HepG2 (cell line): ENCODE measurements around the gene TRIM8. TPM values are rescaled to one million over a fixed set of nuclear protein-coding genes. Genes with fewer than 3 reads are reported as not detected.
A peak's percentile ranks its signal among the peaks of the same experiment; 100 is the strongest.

Experiments used
- CBFB ChIP-seq: sonication (generic); formaldehyde crosslinking; IDR thresholded peaks from 2 replicates; pipeline ENCODE4 v1.4.0; 2020; ENCODE audit warnings: missing genetic modification reagents
- CBX1 ChIP-seq: IDR thresholded peaks from one replicate; pipeline ENCODE4 v1.6.1; 2016; ENCODE audit warnings: antibody characterized with exemption, low read depth
- ETV5 ChIP-seq: IDR thresholded peaks from 2 replicates; pipeline ENCODE4 v1.6.1; 2018; ENCODE audit warnings: missing biosample characterization, missing genetic modification reagents, inconsistent platforms, borderline replicate concordance
- KDM5A ChIP-seq: fragments of 200-600 bp; sonication (generic); IDR thresholded peaks from 2 replicates; pipeline ENCODE4 v1.7.0; 2018; ENCODE audit warnings: antibody characterized with exemption, mild to moderate bottlenecking, low read length, borderline replicate concordance
- RELA ChIP-seq: sonication (generic); formaldehyde crosslinking; IDR thresholded peaks from 2 replicates; pipeline ENCODE4 v1.4.0; 2020; ENCODE audit warnings: missing genetic modification reagents
- RFX3 ChIP-seq: IDR thresholded peaks from 2 replicates; pipeline ENCODE4 v1.6.1; 2016; ENCODE audit warnings: missing biosample characterization, missing genetic modification reagents
- SMARCE1 ChIP-seq: fragments of 450-650 bp; IDR thresholded peaks from 2 replicates; pipeline ENCODE4 v1.6.1; 2017; ENCODE audit warnings: borderline replicate concordance
- ZC3H13 ChIP-seq: sonication (generic); formaldehyde crosslinking; IDR thresholded peaks from 2 replicates; pipeline ENCODE4 v1.8.1; 2023; ENCODE audit warnings: mild to moderate bottlenecking, missing genetic modification reagents, moderate library complexity
- ZFP1 ChIP-seq: IDR thresholded peaks from 2 replicates; pipeline ENCODE4 v1.6.1; 2016
- ZMYM2 ChIP-seq: sonication (generic); formaldehyde crosslinking; IDR thresholded peaks from 2 replicates; pipeline ENCODE4 v1.8.0; 2022; ENCODE audit warnings: mild to moderate bottlenecking, missing genetic modification reagents
- ZNF207 ChIP-seq: fragments of 450-650 bp; IDR thresholded peaks from 2 replicates; pipeline ENCODE4 v1.6.1; 2016; ENCODE audit warnings: antibody characterized with exemption, borderline replicate concordance
- ZNF234 ChIP-seq: sonication (generic); formaldehyde crosslinking; conservative IDR thresholded peaks from 2 replicates; pipeline ENCODE4 v1.5.1; 2020; ENCODE audit warnings: mild to moderate bottlenecking, missing genetic modification reagents
- ZNF549 ChIP-seq: sonication (generic); formaldehyde crosslinking; IDR thresholded peaks from 2 replicates; pipeline ENCODE4 v1.5.0; 2020; ENCODE audit warnings: missing genetic modification reagents
- ZNF619 ChIP-seq: sonication (generic); formaldehyde crosslinking; IDR thresholded peaks from 2 replicates; pipeline ENCODE4 v1.4.0; 2020; ENCODE audit warnings: mild to moderate bottlenecking, missing genetic modification reagents
- ZNF75D ChIP-seq: sonication (generic); formaldehyde crosslinking; IDR thresholded peaks from 2 replicates; pipeline ENCODE4 v1.8.1; 2023; ENCODE audit warnings: missing genetic modification reagents, mild to moderate bottlenecking, borderline replicate concordance
- ZNF816 ChIP-seq: sonication (generic); formaldehyde crosslinking; IDR thresholded peaks from 2 replicates; pipeline ENCODE4 v1.8.0; 2022; ENCODE audit warnings: missing genetic modification reagents, mild to moderate bottlenecking, borderline replicate concordance
- ZSCAN9 ChIP-seq: IDR thresholded peaks from 2 replicates; pipeline ENCODE4 v1.6.1; 2016; ENCODE audit warnings: borderline replicate concordance
- polyA plus RNA-seq, 8 experiments: library from polyadenylated mRNA; depleted of rRNA in 3 of 8; stranded (reverse) in 7 of 8; unstranded in 1 of 8; fragments of >200 nt; fragmentation: Illumina TruSeq in 4 of 8; extraction: Trizol in 4 of 8; gene quantifications; 2 replicates each; pipeline versions ENCODE4 v1.2.1 to v1.2.3, GENCODE V29; 2011 to 2016; ENCODE audit warnings: low read depth in 4 of 8, missing spikeins in 1 of 8, mixed read lengths in 1 of 8; ENCODE audit not compliant: insufficient read depth in 1 of 8
- total RNA-seq, 5 experiments: library from RNA; depleted of rRNA; stranded (reverse); fragments of >200 nt; fragmentation: Illumina TruSeq; extraction: Trizol; gene quantifications; 2 replicates each; pipeline ENCODE4 v1.2.3, GENCODE V29; 2016; ENCODE audit warnings: low read depth in 1 of 5
- TF ChIP-seq, protein P1 (sequence below): sonication (generic); formaldehyde crosslinking; IDR thresholded peaks from 2 replicates; pipeline ENCODE4 v1.8.1; 2023; ENCODE audit warnings: mild to moderate bottlenecking, missing genetic modification reagents
- TF ChIP-seq, protein P2 (sequence below): IDR thresholded peaks from 2 replicates; pipeline ENCODE4 v1.6.1; 2018; ENCODE audit warnings: missing genetic modification reagents
- TF ChIP-seq, protein P3 (sequence below): IDR thresholded peaks from 2 replicates; pipeline ENCODE4 v1.6.1; 2016; ENCODE audit warnings: mild to moderate bottlenecking
- TF ChIP-seq, protein P4 (sequence below): sonication (generic); formaldehyde crosslinking; IDR thresholded peaks from 2 replicates; pipeline ENCODE4 v1.5.0; 2020; ENCODE audit warnings: missing genetic modification reagents
- TF ChIP-seq, protein P5 (sequence below): sonication (generic); formaldehyde crosslinking; IDR thresholded peaks from 2 replicates; pipeline ENCODE4 v1.5.0; 2020; ENCODE audit warnings: missing genetic modification reagents, mild to moderate bottlenecking, borderline replicate concordance

TRIM8 gene
- total and polyA plus RNA-seq, 2 of the 13 experiments (the other 11 are each of a cell fraction or from before 2014, with no cell fraction given): 38.9 to 66.5 TPM

DNA sequence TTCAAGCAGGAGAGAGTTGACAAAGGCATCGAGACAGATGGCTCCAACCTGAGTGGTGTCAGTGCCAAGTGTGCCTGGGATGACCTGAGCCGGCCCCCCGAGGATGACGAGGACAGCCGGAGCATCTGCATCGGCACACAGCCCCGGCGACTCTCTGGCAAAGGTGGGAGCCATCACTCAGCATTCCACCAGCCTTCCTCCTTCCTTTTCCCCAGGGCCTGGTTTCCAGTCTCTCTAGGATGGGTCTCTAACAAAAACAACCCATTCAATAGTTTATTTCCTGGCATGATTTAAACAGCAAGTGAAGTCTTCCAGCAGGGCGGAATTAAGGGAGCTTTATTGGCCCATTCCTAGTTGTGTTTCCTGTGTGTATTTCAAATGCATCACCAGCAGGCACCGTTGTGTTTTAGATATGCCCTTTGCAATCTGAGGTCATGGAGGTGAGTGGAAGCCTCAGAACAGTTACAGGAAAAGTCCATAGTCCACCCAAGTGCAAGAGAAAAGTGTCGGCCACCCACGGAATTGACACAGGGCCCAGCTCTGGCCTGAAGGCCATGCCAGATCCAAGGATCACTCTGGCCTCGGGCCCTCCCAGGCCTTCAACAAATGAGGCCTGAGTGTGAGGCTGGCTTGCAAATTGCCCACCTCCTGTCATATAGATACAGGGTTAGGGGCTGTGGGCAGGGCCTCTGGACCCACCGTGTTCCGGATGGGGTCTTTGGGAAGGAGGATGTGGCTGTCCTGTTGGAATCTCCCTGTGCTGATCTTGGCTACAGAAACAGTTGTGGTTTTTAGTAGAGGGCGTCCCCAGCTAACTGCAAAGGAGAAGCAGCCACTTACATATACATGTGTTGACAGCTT is 46.9 kb upstream of the TRIM8 start (continued):
- TF ChIP-seq ETV5 (CRISPR knock-in tag) (peak; percentile 83), CBX1 (no peak), ZMYM2 (CRISPR knock-in tag) (peak; percentile 82), ZC3H13 (CRISPR knock-in tag) (no peak), KDM5A (no peak), CBFB (CRISPR knock-in tag) (0 out of 2 replicates have a peak, but pooled peaks have one; percentile 52), ZNF549 (CRISPR knock-in tag) (no peak), ZNF75D (CRISPR knock-in tag) (no peak), RFX3 (CRISPR knock-in tag) (peak; percentile 13; the same call in 1 of the 2 replicates), ZNF816 (CRISPR knock-in tag) (0 out of 2 replicates have a peak, but pooled peaks have one; percentile 62), ZFP1 (CRISPR knock-in tag) (peak; percentile 53; the same call in 1 of the 2 replicates), RELA (CRISPR knock-in tag) (no peak), ZNF207 (no peak), ZNF234 (CRISPR knock-in tag) (no peak), ZSCAN9 (CRISPR knock-in tag) (0 out of 2 replicates have a peak, but pooled peaks have one; percentile 47), SMARCE1 (no peak), ZNF619 (CRISPR knock-in tag) (0 out of 2 replicates have a peak, but pooled peaks have one; percentile 17)
- TF ChIP-seq, protein P1, sequence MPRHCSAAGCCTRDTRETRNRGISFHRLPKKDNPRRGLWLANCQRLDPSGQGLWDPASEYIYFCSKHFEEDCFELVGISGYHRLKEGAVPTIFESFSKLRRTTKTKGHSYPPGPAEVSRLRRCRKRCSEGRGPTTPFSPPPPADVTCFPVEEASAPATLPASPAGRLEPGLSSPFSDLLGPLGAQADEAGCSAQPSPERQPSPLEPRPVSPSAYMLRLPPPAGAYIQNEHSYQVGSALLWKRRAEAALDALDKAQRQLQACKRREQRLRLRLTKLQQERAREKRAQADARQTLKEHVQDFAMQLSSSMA (CRISPR knock-in tag): 0 out of 2 replicates have a peak, but pooled peaks have one; percentile 59
- TF ChIP-seq, protein P2, sequence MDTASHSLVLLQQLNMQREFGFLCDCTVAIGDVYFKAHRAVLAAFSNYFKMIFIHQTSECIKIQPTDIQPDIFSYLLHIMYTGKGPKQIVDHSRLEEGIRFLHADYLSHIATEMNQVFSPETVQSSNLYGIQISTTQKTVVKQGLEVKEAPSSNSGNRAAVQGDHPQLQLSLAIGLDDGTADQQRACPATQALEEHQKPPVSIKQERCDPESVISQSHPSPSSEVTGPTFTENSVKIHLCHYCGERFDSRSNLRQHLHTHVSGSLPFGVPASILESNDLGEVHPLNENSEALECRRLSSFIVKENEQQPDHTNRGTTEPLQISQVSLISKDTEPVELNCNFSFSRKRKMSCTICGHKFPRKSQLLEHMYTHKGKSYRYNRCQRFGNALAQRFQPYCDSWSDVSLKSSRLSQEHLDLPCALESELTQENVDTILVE: peak; percentile 54; the same call in 1 of the 2 replicates
- TF ChIP-seq, protein P3, sequence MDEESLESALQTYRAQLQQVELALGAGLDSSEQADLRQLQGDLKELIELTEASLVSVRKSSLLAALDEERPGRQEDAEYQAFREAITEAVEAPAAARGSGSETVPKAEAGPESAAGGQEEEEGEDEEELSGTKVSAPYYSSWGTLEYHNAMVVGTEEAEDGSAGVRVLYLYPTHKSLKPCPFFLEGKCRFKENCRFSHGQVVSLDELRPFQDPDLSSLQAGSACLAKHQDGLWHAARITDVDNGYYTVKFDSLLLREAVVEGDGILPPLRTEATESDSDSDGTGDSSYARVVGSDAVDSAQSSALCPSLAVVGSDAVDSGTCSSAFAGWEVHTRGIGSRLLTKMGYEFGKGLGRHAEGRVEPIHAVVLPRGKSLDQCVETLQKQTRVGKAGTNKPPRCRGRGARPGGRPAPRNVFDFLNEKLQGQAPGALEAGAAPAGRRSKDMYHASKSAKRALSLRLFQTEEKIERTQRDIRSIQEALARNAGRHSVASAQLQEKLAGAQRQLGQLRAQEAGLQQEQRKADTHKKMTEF (CRISPR knock-in tag): peak; percentile 88; the same call in 1 of the 2 replicates
- TF ChIP-seq, protein P4, sequence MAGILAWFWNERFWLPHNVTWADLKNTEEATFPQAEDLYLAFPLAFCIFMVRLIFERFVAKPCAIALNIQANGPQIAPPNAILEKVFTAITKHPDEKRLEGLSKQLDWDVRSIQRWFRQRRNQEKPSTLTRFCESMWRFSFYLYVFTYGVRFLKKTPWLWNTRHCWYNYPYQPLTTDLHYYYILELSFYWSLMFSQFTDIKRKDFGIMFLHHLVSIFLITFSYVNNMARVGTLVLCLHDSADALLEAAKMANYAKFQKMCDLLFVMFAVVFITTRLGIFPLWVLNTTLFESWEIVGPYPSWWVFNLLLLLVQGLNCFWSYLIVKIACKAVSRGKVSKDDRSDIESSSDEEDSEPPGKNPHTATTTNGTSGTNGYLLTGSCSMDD (CRISPR knock-in tag): no peak
- TF ChIP-seq, protein P5, sequence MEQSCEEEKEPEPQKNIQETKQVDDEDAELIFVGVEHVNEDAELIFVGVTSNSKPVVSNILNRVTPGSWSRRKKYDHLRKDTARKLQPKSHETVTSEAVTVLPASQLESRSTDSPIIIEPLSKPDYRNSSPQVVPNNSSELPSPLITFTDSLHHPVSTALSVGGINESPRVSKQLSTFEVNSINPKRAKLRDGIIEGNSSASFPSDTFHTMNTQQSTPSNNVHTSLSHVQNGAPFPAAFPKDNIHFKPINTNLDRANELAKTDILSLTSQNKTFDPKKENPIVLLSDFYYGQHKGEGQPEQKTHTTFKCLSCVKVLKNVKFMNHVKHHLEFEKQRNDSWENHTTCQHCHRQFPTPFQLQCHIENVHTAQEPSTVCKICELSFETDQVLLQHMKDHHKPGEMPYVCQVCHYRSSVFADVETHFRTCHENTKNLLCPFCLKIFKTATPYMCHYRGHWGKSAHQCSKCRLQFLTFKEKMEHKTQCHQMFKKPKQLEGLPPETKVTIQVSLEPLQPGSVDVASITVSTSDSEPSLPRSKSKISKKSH (CRISPR knock-in tag): no peak
